Left ventricle myocardium superior (tissue), 1 donor: Measurements from ENCODE around the gene TXNRD1. TPM values are rescaled to one million over a fixed set of nuclear protein-coding genes. Genes with fewer than 3 reads are reported as not detected.
"Not testable (repeated sequence)": the region's sequence is repeated elsewhere in the genome, so short reads cannot be mapped to it uniquely, and the experiment has no call there.

Source experiments
- ATAC-seq: fragments of 200-7000 bp; cut with Tn5 transposase; one replicate; pipeline ENCODE4 v1.9.1; 2020; ENCODE audit warnings: mild to moderate bottlenecking, moderate library complexity
- DNase-seq: peaks from one replicate; pipeline ENCODE4 v3.0.0-alpha.2; 2020
- intact Hi-C: fragments of 100-400 bp; cut with micrococcal nuclease; formaldehyde crosslinking; loops from one replicate; pipeline ENCODE4 v1.11.0; 2022
- total RNA-seq: library from RNA; stranded (reverse); fragmentation: NEBNext Ultra II Directional; extraction: Animal tissue kit (Norgen Biotek cat#: 25700); gene quantifications from one replicate; pipeline ENCODE4 v1.2.1, GENCODE V29; 2021
- donor health status: DM: no; HTN: yes; CAD: no; lungs with severe emphysema.

The TXNRD1 gene
- total RNA-seq, 1 donor from 2014 or later = 88.0 TPM

DNA sequence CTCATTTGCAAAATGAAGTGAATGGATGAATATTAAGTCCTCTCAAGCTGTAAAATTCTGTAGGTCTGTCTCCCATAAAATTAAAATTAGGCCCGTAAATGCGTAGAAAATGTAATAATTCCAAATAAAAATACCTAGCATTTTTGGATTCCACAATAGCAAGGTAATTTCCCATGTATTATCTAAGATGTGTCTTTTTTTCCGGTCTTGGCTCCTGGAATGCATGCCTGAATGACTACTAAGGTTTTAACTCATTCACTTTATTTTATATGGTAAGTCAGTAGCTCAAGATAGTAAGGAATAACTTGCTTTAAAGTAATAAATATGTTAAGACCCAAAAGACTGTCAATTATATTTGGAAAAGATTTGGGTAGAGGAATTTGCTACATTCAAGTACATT is 11.1 kb downstream of the TXNRD1 start:
- DNase-seq = no peak
- intact Hi-C loops = no loop called here
- no peak for ATAC-seq

- no peak for ATAC-seq
- intact Hi-C loops = no loop called here
- DNase-seq = no peak
Measured at GRCh38 chr12:104230304-104231095, 14.9 kb downstream of the TXNRD1 start.

GRCh38 chr12:104232609-104233280 is 17.2 kb downstream of the TXNRD1 start:
- intact Hi-C loops = no loop called here
- DNase-seq (no peak), ATAC-seq (no peak)

DNA sequence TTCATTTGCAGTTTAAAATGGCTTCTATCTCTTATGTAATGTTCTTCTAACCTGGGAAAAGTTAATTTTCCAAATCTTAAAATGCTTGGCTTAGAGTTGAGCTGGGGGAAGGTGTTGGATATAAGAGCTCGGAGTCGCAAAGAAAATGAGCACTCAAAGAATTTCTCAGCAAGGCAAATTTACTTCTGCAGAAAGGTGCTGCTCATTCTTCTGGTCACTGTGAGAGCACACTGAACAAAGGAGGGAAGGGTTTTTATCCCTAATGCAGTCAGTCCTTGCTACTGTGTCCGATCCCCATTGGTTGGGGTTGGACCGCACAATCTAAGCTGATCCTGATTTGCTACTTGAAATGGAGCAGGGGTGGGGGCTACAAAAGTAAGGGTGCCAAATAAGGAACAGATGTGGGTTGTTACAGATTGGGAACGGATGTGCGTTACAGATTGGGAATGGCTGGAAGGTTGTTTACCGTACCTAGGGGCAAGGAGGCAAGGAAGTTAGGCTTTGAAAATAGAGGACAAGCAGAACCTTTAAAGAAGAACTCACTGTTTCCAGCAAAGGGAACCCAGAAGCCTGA is 19.4 kb downstream of the TXNRD1 start:
- ATAC-seq = no peak
- DNase-seq = no peak
- intact Hi-C loops = no loop called here

DNA sequence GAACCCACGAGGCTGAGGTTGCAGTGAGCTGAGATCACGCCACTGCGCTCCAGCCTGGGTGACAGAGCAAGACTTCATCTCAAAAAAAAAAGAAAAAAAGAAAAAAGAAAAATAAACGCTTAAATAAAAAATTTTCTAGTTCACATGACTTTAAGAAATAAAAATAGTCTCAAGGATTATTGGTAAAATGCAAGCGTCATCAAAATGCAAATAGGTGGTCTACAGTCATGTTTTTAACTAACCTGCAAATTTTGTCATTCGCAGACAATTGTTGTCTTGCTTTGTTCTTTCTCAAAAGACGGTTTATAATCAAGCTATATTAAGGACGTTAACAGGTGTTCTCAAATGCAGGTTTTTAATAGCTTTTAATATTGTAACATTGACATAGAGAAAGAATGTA is 22.4 kb downstream of the TXNRD1 start:
- no peak for DNase-seq
- no peak for ATAC-seq
- intact Hi-C loops = no loop called here

GRCh38 chr12:104242546-104243206 is 27.1 kb downstream of the TXNRD1 start:
- no peak for ATAC-seq
- no peak for DNase-seq
- intact Hi-C loops = no loop called here

DNA sequence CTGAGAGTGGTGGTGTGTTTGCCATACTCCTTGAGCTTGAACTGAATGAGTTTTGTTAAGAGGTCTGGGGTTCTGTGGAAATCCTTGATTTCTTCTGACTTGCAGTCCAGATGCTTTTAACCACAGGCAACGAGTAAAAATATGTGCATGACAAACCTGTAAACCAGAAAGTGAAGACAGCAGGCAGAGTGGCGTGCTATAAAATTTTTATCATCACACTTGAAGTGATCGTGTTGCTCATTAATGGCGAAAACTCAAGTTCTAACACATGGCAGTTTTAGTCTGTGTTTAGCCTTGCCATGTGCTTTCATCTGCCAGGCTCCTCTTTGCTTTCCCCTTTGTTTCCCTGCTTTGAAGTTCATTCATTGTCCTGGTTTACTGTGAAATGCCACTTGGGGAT is 28.0 kb downstream of the TXNRD1 start:
- ATAC-seq (peak; percentile 27), DNase-seq (no peak)
- intact Hi-C loops = no loop called here

DNA sequence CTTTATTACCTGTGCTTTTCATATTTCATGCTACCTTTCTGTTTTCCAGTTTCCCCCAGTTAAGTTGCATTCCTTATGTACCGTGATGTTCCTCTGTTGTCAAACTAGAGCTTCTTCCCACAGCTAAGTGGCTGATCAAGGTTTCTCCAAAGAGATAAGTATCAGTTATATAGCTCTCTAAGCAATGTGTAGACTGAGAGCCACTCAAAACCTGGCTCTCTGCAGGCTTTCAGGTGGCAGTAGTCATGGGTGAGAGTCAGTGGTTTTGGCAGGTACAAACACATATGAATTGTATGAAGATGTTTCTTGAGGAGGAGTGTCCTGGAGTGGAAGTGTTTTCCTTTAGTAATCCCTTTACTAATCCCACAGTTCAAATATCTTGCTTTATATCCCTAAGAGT is 28.4 kb downstream of the TXNRD1 start:
- ATAC-seq (no peak), DNase-seq (no peak)
- intact Hi-C loops = no loop called here

DNA sequence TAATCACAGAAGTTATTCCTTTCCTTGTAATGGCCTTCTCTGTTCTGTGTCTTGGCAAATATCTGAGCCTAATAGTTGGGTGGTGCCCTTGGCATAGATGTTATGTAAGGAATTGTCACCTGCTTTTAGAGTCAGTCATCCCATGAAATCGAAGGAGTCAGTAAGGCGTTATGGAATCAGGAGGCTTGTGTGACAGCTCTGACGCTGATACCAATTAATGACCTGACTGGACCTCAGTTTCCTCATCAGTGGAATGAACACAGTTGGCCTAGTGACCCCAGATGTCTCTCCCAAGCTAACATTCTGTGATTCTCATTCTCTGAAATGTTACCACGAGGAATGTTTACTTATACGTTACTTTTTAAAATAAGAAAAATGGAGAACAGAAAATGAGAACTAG is 32.1 kb downstream of the TXNRD1 start:
- intact Hi-C loops = no loop called here
- ATAC-seq = no peak

GRCh38 chr12:104248444-104248843 is 32.9 kb downstream of the TXNRD1 start:
- intact Hi-C loops = no loop called here
- ATAC-seq (no peak), DNase-seq (no peak)

More for the DNA sequence above, 32.1 kb downstream of the TXNRD1 start:
- DNase-seq = no peak

DNA sequence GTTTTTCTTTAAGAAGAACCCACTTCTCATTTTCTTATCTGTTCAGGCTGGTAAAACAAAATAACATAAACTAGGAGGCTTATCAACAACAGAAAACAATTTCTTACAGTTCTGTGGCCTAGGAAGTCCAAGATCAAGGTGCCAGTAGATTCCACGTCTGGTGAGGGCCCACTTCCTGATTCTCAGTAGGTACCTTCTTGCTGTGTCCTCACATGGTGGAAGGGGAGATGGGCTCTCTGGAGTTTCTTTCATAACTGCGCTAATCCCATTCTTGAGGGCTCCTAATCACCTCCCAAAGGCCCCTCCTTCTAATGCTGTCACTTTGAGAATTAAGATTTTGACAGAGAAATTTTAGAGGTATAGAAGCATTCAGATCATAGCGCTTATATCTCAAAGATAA is 33.4 kb downstream of the TXNRD1 start:
- DNase-seq = no peak
- no peak for ATAC-seq
- intact Hi-C loops = no loop called here

DNA sequence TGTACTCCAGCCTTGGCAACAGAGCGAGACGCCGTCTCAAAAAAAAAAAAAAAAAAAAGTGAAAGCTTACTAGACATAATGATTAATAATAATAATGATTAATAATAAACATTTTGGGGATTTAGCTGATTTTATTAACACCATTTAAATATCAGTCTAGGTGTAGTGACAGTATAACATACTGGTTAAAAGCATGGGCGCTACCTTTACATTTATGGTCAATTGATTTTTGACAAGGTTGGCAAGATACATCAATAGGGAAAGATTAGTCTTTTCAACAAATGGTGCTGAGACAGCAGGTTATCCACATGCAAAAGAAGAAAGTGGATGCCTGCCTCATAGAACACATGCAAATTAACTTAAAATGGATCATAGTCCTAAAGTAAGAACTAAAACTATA is 34.3 kb downstream of the TXNRD1 start:
- intact Hi-C loops = no loop called here
- DNase-seq (no peak), ATAC-seq (no peak)

GRCh38 chr12:104250366-104251125 is 35.0 kb downstream of the TXNRD1 start:
- no peak for DNase-seq
- ATAC-seq = no peak
- intact Hi-C loops = no loop called here

- ATAC-seq = no peak
- DNase-seq = no peak
- intact Hi-C loops = no loop called here
Measured at GRCh38 chr12:104257913-104258472, 42.4 kb downstream of the TXNRD1 start.

GRCh38 chr12:104258476-104259067 is 43.0 kb downstream of the TXNRD1 start:
- intact Hi-C loops = no loop called here
- DNase-seq (no peak), ATAC-seq (peak; percentile 23)

DNA sequence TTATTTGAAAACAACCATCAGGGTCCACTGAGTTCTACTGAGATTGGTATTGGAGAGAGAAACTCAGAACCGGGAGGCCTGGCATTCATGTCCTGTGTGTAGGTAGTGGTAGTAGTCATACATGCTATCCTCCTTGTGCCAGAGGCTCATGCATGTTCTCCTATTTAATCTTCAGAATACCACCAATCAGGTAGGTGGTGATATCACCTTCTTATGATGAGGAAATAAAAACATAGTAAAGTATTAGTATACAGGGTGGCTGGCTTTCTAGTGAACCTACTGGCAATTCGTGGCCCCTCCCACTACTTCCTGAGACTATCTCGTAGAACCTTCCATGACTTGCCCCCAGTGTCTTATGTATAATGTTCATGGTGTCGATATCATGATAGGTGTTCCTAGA is 47.4 kb downstream of the TXNRD1 start:
- intact Hi-C loops = no loop called here
- DNase-seq = no peak
- no peak for ATAC-seq

- ATAC-seq = no peak
- intact Hi-C loops = no loop called here
- no peak for DNase-seq
Measured at GRCh38 chr12:104263580-104264358, 48.2 kb downstream of the TXNRD1 start.

- DNase-seq, ATAC-seq, intact Hi-C loops: not testable (repeated sequence)
Measured at GRCh38 chr12:104265436-104265835, 49.9 kb downstream of the TXNRD1 start.
